Hepatocyte (in vitro differentiated cells): ENCODE results near the gene KLC4.

Source experiments
- EZH2 ChIP-seq: fragments of 200-600 bp; sonication (generic); IDR thresholded peaks from 2 replicates; pipeline ENCODE4 v1.6.1; 2016; ENCODE audit warnings: antibody characterized with exemption, mild to moderate bottlenecking, borderline replicate concordance
- TF ChIP-seq, protein P1 (sequence below): fragments of 200-600 bp; sonication (generic); IDR thresholded peaks from 2 replicates; pipeline ENCODE4 v1.5.1; 2016; ENCODE audit warnings: antibody characterized with exemption, mild to moderate bottlenecking; ENCODE audit not compliant: poor library complexity

DNA sequence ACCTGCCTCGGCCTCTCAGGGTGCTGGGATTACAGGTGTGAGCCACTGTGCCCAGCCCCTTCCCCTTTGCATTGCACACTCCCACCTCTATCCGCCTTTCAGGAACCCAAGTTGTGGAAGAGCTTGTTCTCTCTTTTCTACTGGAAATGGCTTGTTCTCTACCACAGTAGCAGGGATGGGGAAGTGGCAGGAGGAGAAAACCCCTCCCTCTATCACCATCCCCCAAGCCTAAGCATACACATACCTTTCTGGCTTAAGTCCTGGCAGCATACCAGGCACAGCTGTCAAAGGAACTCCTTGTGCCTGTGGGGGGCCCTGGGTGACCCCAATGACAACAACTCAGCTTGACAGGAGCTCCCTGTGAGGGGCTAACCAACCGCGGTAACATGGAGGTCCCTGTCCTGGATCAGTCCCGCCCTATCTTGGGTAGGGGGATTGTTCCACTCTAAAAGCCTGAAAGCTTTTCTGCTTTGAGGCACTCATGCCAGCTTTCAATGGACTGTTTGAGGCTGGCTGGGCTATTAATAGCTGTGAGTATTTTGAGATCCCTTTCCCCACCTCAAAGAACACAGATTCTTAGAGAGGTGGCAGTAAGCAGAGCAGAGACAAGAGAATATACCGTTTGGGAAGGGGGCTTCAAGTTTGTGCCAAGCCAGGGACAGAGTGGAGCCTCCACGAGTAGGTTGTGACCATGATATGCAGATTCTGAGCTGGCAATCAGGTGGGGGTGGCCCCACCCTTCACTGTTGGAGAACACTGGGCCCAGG is 43.1 kb upstream of the KLC4 start:
- TF ChIP-seq, protein P1, sequence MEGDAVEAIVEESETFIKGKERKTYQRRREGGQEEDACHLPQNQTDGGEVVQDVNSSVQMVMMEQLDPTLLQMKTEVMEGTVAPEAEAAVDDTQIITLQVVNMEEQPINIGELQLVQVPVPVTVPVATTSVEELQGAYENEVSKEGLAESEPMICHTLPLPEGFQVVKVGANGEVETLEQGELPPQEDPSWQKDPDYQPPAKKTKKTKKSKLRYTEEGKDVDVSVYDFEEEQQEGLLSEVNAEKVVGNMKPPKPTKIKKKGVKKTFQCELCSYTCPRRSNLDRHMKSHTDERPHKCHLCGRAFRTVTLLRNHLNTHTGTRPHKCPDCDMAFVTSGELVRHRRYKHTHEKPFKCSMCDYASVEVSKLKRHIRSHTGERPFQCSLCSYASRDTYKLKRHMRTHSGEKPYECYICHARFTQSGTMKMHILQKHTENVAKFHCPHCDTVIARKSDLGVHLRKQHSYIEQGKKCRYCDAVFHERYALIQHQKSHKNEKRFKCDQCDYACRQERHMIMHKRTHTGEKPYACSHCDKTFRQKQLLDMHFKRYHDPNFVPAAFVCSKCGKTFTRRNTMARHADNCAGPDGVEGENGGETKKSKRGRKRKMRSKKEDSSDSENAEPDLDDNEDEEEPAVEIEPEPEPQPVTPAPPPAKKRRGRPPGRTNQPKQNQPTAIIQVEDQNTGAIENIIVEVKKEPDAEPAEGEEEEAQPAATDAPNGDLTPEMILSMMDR, result no peak
- TF ChIP-seq EZH2, result no peak
